Stimulated activated CD8-positive, alpha-beta memory T cell treated with anti-CD3 and anti-CD28 coated beads, Interleukin-7, amount 100 ng/mL, for 4 hours (primary cell): Measurements from ENCODE around the gene SULT6B1.

ENCODE experiments used
- DNase-seq, 2 donors: peaks; one replicate each; pipeline ENCODE4 v3.0.0-alpha.2; 2020; ENCODE audit warnings: low read depth in 2 of 2

Gene SULT6B1

DNA sequence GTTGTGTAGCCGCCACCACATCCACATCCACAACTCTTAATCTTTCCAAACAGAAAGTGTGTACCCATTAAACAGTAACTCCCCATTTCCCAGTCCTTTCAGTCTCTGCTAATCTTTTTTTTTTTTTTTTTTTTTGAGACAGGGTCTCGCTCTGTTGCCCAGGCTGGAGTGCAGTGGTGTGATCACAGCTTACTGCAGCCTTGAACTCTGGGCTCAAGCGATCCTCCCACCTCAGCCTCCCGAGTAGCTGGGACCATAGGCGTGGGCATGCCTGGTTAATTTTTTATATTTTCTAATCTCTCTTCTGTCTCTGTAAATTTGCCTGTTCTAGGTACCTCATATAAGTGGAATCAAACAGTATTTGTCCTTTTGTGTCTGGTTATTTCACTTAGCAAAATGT, 35.2 kb downstream of the SULT6B1 start:
- DNase-seq: no peak

DNA sequence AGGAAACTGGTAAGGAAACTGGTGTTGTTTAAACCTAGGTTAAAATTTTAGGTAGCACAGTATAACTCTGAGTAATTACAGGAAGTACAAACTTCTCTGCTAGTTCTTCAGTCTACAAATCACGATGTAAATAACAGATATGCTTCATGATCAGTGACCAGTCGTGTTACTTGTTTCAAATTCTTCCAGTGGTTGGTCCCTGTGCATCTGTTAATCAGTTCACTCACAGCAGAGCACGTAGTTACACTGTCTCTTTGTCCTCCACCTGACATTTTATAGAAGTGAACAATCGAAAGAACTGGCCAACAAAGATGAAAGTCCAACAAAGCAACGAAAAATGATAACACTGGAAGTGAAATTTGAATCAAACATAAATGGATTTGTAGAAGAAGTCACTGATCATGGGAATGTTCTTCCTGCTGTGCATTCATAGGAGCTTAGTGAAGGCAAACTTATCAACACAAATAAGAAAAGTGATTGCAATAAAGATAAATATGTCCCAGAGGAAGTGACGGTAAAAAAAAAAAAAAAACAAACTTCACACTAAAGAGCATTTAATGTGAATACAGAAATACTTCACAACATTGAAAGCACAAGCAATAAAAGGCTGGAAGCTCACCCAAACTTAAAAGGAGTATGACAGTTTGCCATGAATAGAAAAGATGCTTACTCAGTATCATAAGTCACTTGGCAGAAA, 38.7 kb downstream of the SULT6B1 start:
- DNase-seq: no peak

DNA sequence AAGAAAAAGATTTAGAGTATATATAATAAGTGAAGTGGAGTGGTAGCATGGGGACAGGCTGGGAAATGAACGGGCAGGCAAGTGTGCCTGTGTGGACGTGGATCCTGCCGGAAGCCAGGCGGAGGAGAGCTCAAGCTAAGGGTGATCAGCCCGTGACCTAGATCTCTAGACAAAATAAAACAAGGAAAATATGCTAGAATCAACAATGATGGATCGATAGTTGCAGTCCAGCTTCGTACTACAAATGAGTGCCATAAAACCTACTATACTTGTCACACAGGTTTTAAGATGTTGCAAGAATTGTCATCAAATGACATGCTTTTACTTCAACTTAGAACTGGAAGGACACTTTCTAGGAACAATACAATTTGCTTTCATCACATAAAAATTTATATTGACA, 40.1 kb downstream of the SULT6B1 start:
- DNase-seq: no peak

DNA sequence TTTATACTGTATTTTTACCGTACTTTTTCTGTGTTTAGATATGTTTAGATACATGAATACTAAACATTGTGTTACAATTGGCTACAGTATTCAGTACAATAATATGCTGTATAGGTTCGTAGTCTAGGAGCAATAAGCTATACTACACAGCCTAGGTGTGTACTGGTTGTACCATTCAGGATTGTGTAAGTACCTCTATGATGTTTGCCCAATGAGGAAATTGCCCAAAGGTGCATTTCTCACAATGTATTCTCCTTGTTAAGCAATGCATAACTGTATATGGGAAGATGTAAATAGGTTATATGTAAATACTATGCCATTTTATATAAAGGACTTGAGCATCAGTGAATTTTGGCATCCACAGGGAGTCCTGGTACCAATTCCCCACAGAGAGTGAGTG, 42.4 kb downstream of the SULT6B1 start:
- DNase-seq: no peak

DNA sequence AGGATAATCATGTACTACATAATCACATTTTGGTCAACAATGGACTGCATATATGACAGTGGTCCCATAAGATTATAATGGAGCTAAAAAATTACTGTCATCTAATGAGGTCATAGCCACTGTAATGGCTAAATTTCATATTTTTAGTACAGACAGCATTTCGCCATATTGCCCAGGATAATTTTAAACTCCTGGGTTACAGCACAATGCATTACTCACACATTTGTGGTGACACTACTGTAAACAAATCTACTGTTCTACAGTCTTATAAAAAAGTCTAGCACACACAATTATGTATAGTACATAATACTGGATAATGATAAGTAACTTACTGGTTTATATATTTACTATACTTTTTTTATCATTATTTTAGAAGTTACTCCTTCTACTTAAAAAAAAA, 44.5 kb downstream of the SULT6B1 start:
- no peak for DNase-seq

DNA sequence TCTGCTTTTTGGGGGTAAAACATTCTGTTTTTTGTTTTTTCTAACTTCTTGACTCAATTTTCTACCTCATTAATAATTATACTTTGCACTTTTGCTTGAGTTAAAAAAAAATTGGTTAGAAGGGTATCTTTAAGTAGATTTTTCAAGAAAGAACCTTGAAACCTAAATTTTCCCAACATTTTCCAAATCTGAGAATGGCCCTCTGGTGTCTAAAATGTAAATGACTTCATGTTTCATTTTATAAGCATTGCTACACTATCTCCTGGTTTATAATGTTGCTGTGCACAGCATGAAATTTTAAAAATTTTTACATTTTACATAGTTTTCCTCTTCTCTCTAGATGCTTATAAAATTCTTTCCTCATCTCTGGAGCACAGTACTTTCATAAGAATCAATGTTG, 45.9 kb downstream of the SULT6B1 start:
- no peak for DNase-seq

DNA sequence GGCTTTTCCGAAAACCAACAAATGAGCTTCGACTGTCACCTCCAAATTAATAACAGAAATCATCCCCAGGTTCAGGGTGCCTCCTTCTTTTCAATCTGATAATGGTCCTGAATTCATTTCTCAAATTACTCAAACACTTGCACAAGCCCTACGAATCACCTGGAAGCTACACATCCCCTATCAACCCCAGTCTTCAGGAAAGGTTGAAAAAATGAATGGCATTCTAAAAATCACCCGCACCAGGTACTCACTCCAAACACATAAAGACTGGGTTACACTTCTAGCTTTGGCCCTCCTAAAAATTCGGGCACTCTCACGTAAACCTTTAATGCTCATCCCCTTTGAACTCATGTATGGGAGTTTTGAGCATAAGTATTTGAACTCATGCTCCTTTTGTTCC, 55.6 kb downstream of the SULT6B1 start:
- DNase-seq: no peak

DNA sequence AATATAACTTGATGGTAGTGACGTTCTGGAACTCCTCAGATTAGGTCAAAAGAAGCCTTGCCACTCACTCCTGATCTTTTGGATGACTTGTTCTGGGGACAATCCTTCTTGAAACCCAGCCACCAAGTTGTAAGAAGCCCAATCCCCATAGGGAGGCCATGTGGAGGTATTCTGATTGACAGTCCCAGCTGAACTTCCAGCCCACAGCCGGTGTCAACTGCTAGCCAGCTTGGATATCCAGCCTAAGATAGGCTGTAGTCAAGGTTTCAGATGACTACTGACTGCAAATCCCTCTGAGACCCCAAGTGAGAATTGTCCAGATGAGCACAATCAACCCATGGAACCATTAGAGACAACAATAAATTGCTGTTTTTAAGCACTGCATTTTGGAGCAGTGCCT, 63.1 kb downstream of the SULT6B1 start:
- DNase-seq: no peak

DNA sequence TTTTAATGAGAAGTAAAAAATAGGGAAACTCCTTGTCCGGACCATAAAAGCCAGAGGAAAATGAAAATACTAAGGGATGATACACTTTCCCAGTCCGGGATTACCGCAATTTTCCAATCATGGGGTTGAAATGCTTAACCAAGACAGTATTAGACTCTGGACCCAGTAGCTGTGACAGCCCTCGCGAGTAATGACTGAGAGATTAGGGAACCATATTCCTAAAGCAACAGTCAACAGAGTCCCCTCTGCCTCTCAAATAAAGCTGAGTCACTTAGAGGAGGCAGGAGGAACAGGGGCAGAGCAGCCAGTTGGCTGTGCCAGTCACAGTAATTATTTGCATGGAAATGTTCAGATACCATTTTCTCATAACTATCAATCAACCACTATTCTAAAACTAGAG, 69.3 kb downstream of the SULT6B1 start:
- DNase-seq: no peak
